Neural cell (in vitro differentiated cells): Measurements from ENCODE around the gene SLC7A6. TPM values are rescaled to one million over a fixed set of nuclear protein-coding genes. Genes with fewer than 3 reads are reported as not detected.

Experiments
- H2AFZ ChIP-seq: fragments of 200-600, 300-800 bp; sonication (generic), shearing (Covaris generic); 2 replicates; pipeline ENCODE4 v1.6.0; 2014; ENCODE audit warnings: low read depth, mild to moderate bottlenecking, antibody characterized with exemption, low read length, moderate library complexity
- H3F3A ChIP-seq: fragments of 200-600 bp; shearing (Covaris generic); 2 replicates; pipeline ENCODE4 v1.6.1; 2016; ENCODE audit warnings: mild to moderate bottlenecking, moderate library complexity, mixed read lengths, antibody characterized with exemption, low read length; ENCODE audit not compliant: insufficient read depth, poor library complexity, severe bottlenecking
- H3K27ac ChIP-seq: fragments of 200-600, 300-800 bp; sonication (generic), shearing (Covaris generic); 2 replicates; pipeline ENCODE4 v1.5.1; 2014; ENCODE audit warnings: mild to moderate bottlenecking, low read length, moderate library complexity
- H3K27me3 ChIP-seq: fragments of 300-800, 200-600 bp; sonication (generic), shearing (Covaris generic); 2 replicates; pipeline ENCODE4 v1.6.0; 2014; ENCODE audit warnings: mild to moderate bottlenecking, low read depth, low read length, moderate library complexity; ENCODE audit not compliant: insufficient read depth
- H3K36me3 ChIP-seq: fragments of 300-800, 200-600 bp; sonication (generic), shearing (Covaris generic); 2 replicates; pipeline ENCODE4 v1.5.1; 2014; ENCODE audit warnings: mild to moderate bottlenecking, antibody characterized with exemption, low read length, moderate library complexity; ENCODE audit not compliant: insufficient read depth
- H3K4me2 ChIP-seq: fragments of 300-800, 200-600 bp; sonication (generic), shearing (Covaris generic); 2 replicates; pipeline ENCODE4 v1.6.0; 2014; ENCODE audit warnings: mild to moderate bottlenecking, low read length
- H3K4me3 ChIP-seq: fragments of 300-800, 200-600 bp; sonication (generic), shearing (Covaris generic); 2 replicates; pipeline ENCODE4 v1.5.1; 2014; ENCODE audit warnings: mild to moderate bottlenecking, low read length, moderate library complexity
- H3K79me2 ChIP-seq: fragments of 200-600 bp; shearing (Covaris generic); replicated peaks from 2 replicates; pipeline ENCODE4 v1.6.0; 2014; ENCODE audit warnings: mild to moderate bottlenecking, low read length, moderate library complexity; ENCODE audit not compliant: insufficient read depth
- H3K9ac ChIP-seq: fragments of 300-800, 200-600 bp; sonication (generic), shearing (Covaris generic); 2 replicates; pipeline ENCODE4 v1.6.1; 2016; ENCODE audit warnings: mild to moderate bottlenecking, low read length, mixed read lengths
- H3K9me2 ChIP-seq: fragments of 200-600 bp; shearing (Covaris generic); 2 replicates; pipeline ENCODE4 v1.6.1; 2016; ENCODE audit warnings: mild to moderate bottlenecking, low read length, mixed read lengths; ENCODE audit not compliant: insufficient read depth
- H3K9me3 ChIP-seq: fragments of 200-600, 300-800 bp; sonication (generic), shearing (Covaris generic); 2 replicates; pipeline ENCODE4 v1.6.1; 2016; ENCODE audit warnings: mild to moderate bottlenecking, mixed run types, low read length, moderate library complexity, mixed read lengths
- H4K20me1 ChIP-seq: fragments of 200-600 bp; shearing (Covaris generic); 2 replicates; pipeline ENCODE4 v1.6.1; 2016; ENCODE audit warnings: mild to moderate bottlenecking, mixed run types; ENCODE audit not compliant: insufficient read depth
- EP300 ChIP-seq: fragments of 450-650 bp; conservative IDR thresholded peaks from 2 replicates; pipeline ENCODE4 v1.6.1; 2014; ENCODE audit warnings: antibody characterized with exemption, mild to moderate bottlenecking, moderate library complexity; ENCODE audit not compliant: poor library complexity, severe bottlenecking
- EZH2 ChIP-seq: fragments of 200-600, 300-800 bp; shearing (Covaris generic), sonication (generic); IDR thresholded peaks from 2 replicates; pipeline ENCODE4 v1.6.1; 2014; ENCODE audit warnings: antibody characterized with exemption, low read length, borderline replicate concordance, mild to moderate bottlenecking; ENCODE audit not compliant: insufficient read depth, poor library complexity, severe bottlenecking
- MXI1 ChIP-seq: fragments of 450-650 bp; conservative IDR thresholded peaks from 2 replicates; pipeline ENCODE4 v1.6.1; 2014; ENCODE audit warnings: antibody characterized with exemption, mild to moderate bottlenecking; ENCODE audit not compliant: poor library complexity, severe bottlenecking
- POLR2AphosphoS5 ChIP-seq: IDR thresholded peaks from 2 replicates; pipeline ENCODE4 v1.6.1; 2012
- RAD21 ChIP-seq: fragments of 450-650 bp; conservative IDR thresholded peaks from 2 replicates; pipeline ENCODE4 v1.6.1; 2014; ENCODE audit warnings: antibody characterized with exemption, mild to moderate bottlenecking, moderate library complexity
- SMC3 ChIP-seq: fragments of 450-650 bp; conservative IDR thresholded peaks from 2 replicates; pipeline ENCODE4 v1.6.1; 2014; ENCODE audit warnings: antibody characterized with exemption, mild to moderate bottlenecking, moderate library complexity; ENCODE audit not compliant: poor library complexity
- TAF1 ChIP-seq: IDR thresholded peaks from 2 replicates; pipeline ENCODE4 v1.6.1; 2012; ENCODE audit warnings: low read depth
- polyA plus RNA-seq: library from polyadenylated mRNA; depleted of rRNA; stranded (reverse); fragments of >200 nt; gene quantifications from 2 replicates; pipeline ENCODE4 v1.2.3, GENCODE V29; 2014
- TF ChIP-seq, protein P1 (sequence below): IDR thresholded peaks from 2 replicates; pipeline ENCODE4 v1.6.1; 2012; ENCODE audit warnings: borderline replicate concordance
- TF ChIP-seq, protein P2 (sequence below): fragments of 450-650 bp; IDR thresholded peaks from 2 replicates; pipeline ENCODE4 v1.5.1; 2014; ENCODE audit warnings: antibody characterized with exemption, mild to moderate bottlenecking, moderate library complexity; ENCODE audit not compliant: poor library complexity, severe bottlenecking

The SLC7A6 gene
- polyA plus RNA-seq, 1 donor from 2014 or later, result 39.3 TPM

DNA sequence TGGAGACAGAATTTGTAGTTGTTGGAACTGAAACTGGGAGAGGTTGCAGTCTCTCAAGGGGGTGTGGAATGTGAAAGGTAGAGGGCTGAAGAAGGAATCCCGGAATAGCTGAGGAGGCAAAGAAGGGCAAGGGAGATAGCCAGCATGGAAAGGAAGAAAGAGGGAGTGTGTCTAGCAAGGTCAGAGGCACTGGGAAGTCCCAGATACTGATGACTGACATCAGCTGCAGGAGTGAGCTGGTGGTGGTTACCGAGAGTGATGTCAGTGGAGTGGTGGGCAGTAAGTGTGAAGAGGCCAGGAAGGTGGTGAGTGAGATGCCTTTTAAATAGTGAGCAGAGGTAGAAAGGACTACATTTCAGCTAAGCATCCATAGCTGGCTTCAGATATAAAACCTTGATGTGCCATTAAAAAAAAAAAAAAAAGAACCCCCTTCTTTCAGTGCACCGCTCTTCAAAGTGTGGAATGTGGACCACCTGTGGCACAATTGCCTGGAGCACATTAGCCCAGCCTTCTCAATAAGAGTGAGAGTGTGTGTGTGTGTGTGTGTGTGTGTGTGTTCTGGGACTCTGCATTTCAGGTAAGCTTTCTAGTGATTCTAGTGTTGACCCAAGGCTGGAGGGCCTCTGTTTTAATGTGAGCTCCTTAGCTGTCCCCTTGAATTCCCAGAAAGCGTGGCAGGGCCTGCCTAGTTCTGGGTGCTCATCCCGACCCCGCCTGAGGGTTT, 55.0 kb downstream of the SLC7A6 start:
- Histone ChIP-seq H3K27me3 (no peaks in the 10 kb centered on the region), H2AFZ (no peak overlapping the region), H3F3A (no peaks in the 10 kb centered on the region), H4K20me1 (no peaks in the 10 kb centered on the region), H3K9me3 (no peaks in the 10 kb centered on the region), H3K27ac (no peak overlapping the region), H3K4me3 (no peak overlapping the region), H3K36me3 (peaks cover 6% of the 10 kb centered on the region), H3K9ac (no peak overlapping the region), H3K79me2 (no peaks in the 10 kb centered on the region), H3K4me2 (no peak overlapping the region), H3K9me2 (no peaks in the 10 kb centered on the region)
- no peak for TF ChIP-seq RAD21
- TF ChIP-seq EZH2, result no peak
- no peak for TF ChIP-seq POLR2AphosphoS5
- TF ChIP-seq, protein P1, sequence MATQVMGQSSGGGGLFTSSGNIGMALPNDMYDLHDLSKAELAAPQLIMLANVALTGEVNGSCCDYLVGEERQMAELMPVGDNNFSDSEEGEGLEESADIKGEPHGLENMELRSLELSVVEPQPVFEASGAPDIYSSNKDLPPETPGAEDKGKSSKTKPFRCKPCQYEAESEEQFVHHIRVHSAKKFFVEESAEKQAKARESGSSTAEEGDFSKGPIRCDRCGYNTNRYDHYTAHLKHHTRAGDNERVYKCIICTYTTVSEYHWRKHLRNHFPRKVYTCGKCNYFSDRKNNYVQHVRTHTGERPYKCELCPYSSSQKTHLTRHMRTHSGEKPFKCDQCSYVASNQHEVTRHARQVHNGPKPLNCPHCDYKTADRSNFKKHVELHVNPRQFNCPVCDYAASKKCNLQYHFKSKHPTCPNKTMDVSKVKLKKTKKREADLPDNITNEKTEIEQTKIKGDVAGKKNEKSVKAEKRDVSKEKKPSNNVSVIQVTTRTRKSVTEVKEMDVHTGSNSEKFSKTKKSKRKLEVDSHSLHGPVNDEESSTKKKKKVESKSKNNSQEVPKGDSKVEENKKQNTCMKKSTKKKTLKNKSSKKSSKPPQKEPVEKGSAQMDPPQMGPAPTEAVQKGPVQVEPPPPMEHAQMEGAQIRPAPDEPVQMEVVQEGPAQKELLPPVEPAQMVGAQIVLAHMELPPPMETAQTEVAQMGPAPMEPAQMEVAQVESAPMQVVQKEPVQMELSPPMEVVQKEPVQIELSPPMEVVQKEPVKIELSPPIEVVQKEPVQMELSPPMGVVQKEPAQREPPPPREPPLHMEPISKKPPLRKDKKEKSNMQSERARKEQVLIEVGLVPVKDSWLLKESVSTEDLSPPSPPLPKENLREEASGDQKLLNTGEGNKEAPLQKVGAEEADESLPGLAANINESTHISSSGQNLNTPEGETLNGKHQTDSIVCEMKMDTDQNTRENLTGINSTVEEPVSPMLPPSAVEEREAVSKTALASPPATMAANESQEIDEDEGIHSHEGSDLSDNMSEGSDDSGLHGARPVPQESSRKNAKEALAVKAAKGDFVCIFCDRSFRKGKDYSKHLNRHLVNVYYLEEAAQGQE, result no peak

DNA sequence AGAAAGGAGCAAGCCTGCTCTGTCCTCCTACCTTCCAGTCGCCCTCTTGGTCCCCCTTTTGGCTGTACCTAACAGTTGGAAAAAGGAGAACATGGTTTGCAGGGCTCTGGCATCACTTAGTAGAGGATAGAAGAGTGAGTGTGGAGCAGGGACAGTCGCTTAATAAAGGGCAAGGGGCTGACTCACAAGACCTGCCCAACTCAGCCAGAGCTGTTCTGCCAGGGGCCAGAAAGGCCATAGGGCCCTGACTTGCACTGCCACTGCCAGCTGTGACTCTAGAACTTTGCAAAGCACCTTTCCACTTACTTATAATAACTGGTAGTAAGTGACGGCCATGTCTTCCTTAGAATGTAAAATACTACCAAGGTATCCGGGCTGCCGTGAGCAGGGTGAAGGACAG, 60.0 kb downstream of the SLC7A6 start:
- Histone ChIP-seq H3K27me3 (no peaks in the 10 kb centered on the region), H3K9me2 (no peaks in the 10 kb centered on the region), H2AFZ (no peak overlapping the region), H3K9ac (no peak overlapping the region), H3K27ac (no peak overlapping the region), H3K9me3 (no peaks in the 10 kb centered on the region), H3K4me3 (no peak overlapping the region), H4K20me1 (no peaks in the 10 kb centered on the region), H3F3A (no peaks in the 10 kb centered on the region), H3K79me2 (no peaks in the 10 kb centered on the region), H3K36me3 (no peaks in the 10 kb centered on the region), H3K4me2 (no peak overlapping the region)
- no peak for TF ChIP-seq SMC3
- no peak for TF ChIP-seq TAF1
- TF ChIP-seq MXI1, result no peak
- TF ChIP-seq RAD21, result no peak
- TF ChIP-seq, protein P1, result no peak
- TF ChIP-seq EZH2, result no peak
- TF ChIP-seq, protein P2, sequence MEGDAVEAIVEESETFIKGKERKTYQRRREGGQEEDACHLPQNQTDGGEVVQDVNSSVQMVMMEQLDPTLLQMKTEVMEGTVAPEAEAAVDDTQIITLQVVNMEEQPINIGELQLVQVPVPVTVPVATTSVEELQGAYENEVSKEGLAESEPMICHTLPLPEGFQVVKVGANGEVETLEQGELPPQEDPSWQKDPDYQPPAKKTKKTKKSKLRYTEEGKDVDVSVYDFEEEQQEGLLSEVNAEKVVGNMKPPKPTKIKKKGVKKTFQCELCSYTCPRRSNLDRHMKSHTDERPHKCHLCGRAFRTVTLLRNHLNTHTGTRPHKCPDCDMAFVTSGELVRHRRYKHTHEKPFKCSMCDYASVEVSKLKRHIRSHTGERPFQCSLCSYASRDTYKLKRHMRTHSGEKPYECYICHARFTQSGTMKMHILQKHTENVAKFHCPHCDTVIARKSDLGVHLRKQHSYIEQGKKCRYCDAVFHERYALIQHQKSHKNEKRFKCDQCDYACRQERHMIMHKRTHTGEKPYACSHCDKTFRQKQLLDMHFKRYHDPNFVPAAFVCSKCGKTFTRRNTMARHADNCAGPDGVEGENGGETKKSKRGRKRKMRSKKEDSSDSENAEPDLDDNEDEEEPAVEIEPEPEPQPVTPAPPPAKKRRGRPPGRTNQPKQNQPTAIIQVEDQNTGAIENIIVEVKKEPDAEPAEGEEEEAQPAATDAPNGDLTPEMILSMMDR, result no peak
- TF ChIP-seq POLR2AphosphoS5, result no peak
- TF ChIP-seq EP300, result no peak
